DOHH2 (cell line): ENCODE data around the gene RILPL2.
"Not testable (repeated sequence)": the region's sequence is repeated elsewhere in the genome, so short reads cannot be mapped to it uniquely, and the experiment has no call there.

Experiments used
- H3F3A ChIP-seq: fragments of 200-600 bp; sonication (generic), shearing (Covaris generic); 2 replicates; pipeline ENCODE4 v1.6.0; 2016; ENCODE audit warnings: antibody characterized with exemption, mild to moderate bottlenecking; ENCODE audit not compliant: control insufficient read depth, insufficient read depth
- H3K27ac ChIP-seq: fragments of 200-600 bp; sonication (generic); 2 replicates; pipeline ENCODE4 v1.5.1; 2014; ENCODE audit warnings: low read depth, mild to moderate bottlenecking, low read length, moderate library complexity
- H3K27me3 ChIP-seq: fragments of 200-600 bp; sonication (generic); 2 replicates; pipeline ENCODE4 v1.6.1; 2014; ENCODE audit warnings: mild to moderate bottlenecking, low read length, mixed read lengths; ENCODE audit not compliant: control insufficient read depth
- H3K36me3 ChIP-seq: fragments of 200-600 bp; sonication (generic); 2 replicates; pipeline ENCODE4 v1.6.1; 2014; ENCODE audit warnings: mild to moderate bottlenecking, low read length, moderate library complexity, mixed read lengths; ENCODE audit not compliant: control insufficient read depth
- H3K4me1 ChIP-seq: fragments of 200-600 bp; sonication (generic); 2 replicates; pipeline ENCODE4 v1.6.1; 2014; ENCODE audit warnings: mild to moderate bottlenecking, low read length, mixed read lengths; ENCODE audit not compliant: control insufficient read depth
- H3K4me2 ChIP-seq: fragments of 200-600 bp; sonication (generic); 2 replicates; pipeline ENCODE4 v1.6.0; 2014; ENCODE audit warnings: mild to moderate bottlenecking, low read length, moderate library complexity
- H3K4me3 ChIP-seq: fragments of 200-600 bp; sonication (generic); 2 replicates; pipeline ENCODE4 v1.5.1; 2014; ENCODE audit warnings: mild to moderate bottlenecking, low read length, mixed read lengths
- H3K79me2 ChIP-seq: fragments of 200-600 bp; sonication (generic); 2 replicates; pipeline ENCODE4 v1.6.1; 2014; ENCODE audit warnings: mild to moderate bottlenecking, low read length, mixed read lengths; ENCODE audit not compliant: control insufficient read depth
- H3K9me2 ChIP-seq: fragments of 200-600 bp; sonication (generic); replicated peaks from 2 replicates; pipeline ENCODE4 v1.6.1; 2014; ENCODE audit warnings: mild to moderate bottlenecking, low read length, mixed read lengths; ENCODE audit not compliant: control insufficient read depth
- H3K9me3 ChIP-seq: fragments of 200-600 bp; sonication (generic); 2 replicates; pipeline ENCODE4 v1.6.1; 2014; ENCODE audit warnings: antibody characterized with exemption, low read length, mixed read lengths; ENCODE audit not compliant: control insufficient read depth, insufficient read depth
- H4K20me1 ChIP-seq: fragments of 200-600 bp; sonication (generic); 2 replicates; pipeline ENCODE4 v1.6.0; 2014; ENCODE audit warnings: low read depth, mild to moderate bottlenecking, antibody characterized with exemption, low read length, moderate library complexity; ENCODE audit not compliant: control insufficient read depth, insufficient read depth
- EZH2phosphoT487 ChIP-seq: fragments of 200-600 bp; sonication (generic); IDR thresholded peaks from 2 replicates; pipeline ENCODE4 v1.6.1; 2017; ENCODE audit warnings: borderline replicate concordance, mild to moderate bottlenecking, antibody characterized with exemption, low read length, moderate library complexity, mixed read lengths
- TF ChIP-seq, protein P1 (sequence below): fragments of 200-600 bp; sonication (generic); IDR thresholded peaks from one replicate; pipeline ENCODE4 v1.5.1; 2014; ENCODE audit warnings: antibody characterized with exemption, mild to moderate bottlenecking, low read depth, low read length; ENCODE audit not compliant: poor library complexity, severe bottlenecking

The RILPL2 gene

DNA sequence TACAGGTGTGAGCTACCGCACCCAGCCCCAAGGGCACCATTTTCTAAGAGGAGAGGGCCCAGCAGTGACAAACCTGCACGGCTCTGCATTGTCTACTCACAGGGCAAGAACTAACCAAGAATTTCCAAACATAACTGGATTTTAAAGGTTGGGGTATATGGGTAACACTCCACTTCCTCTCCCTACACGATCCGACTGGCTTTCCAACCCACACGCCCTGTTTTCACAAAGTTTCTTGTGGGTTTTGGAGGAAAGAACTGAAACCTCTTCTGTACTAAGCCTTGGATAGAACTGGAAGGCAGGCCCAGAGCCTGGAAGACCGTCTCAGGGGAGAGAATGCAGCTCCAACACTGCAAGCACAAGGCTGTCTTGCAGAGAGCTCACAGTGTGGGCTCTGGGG is 46.4 kb upstream of the RILPL2 start:
- peaks cover 22% of the 10 kb centered on the region for H3K4me1 ChIP-seq
- no peaks in the 10 kb centered on the region for H3K9me2 ChIP-seq
- no peak overlapping the region for H3K4me2 ChIP-seq
- no peaks in the 10 kb centered on the region for H3K79me2 ChIP-seq
- H3K9me3 ChIP-seq = no peaks in the 10 kb centered on the region
- H3K4me3 ChIP-seq = no peak overlapping the region
- no peaks in the 10 kb centered on the region for H3K36me3 ChIP-seq
- H3F3A ChIP-seq = no peaks in the 10 kb centered on the region
- H3K27me3 ChIP-seq = peaks cover 5% of the 10 kb centered on the region; the same call in 1 of the 2 replicates
- no peak overlapping the region for H3K27ac ChIP-seq
- H4K20me1 ChIP-seq = no peaks in the 10 kb centered on the region
- no peak for TF ChIP-seq EZH2phosphoT487
- TF ChIP-seq, protein P1, sequence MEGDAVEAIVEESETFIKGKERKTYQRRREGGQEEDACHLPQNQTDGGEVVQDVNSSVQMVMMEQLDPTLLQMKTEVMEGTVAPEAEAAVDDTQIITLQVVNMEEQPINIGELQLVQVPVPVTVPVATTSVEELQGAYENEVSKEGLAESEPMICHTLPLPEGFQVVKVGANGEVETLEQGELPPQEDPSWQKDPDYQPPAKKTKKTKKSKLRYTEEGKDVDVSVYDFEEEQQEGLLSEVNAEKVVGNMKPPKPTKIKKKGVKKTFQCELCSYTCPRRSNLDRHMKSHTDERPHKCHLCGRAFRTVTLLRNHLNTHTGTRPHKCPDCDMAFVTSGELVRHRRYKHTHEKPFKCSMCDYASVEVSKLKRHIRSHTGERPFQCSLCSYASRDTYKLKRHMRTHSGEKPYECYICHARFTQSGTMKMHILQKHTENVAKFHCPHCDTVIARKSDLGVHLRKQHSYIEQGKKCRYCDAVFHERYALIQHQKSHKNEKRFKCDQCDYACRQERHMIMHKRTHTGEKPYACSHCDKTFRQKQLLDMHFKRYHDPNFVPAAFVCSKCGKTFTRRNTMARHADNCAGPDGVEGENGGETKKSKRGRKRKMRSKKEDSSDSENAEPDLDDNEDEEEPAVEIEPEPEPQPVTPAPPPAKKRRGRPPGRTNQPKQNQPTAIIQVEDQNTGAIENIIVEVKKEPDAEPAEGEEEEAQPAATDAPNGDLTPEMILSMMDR = no peak

DNA sequence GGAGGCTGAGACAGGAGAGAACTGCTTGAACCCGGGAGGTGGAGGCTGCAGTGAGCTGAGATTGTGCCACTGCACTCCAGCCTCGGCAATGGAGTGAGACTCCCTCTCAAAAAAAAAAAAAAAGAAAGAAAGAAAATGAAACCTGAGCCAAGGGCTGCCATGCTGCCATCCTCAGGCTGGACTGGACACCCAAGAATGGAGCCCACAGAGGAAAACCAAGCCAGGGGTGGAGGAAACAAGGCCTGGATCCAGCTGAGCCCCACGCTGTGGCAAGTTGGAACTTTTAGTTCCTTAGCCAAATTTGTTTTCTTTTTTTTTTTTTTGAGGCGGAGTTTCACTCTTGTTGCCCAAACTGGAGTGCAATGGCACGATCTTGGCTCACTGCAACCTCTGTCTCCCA is 44.8 kb upstream of the RILPL2 start:
- peak overlapping the region; percentile 51; the same call in 1 of the 2 replicates for H3K4me2 ChIP-seq
- H3K4me1 ChIP-seq = peaks cover 27% of the 10 kb centered on the region
- H3K36me3 ChIP-seq, H3K9me2 ChIP-seq, H4K20me1 ChIP-seq, H3K9me3 ChIP-seq, H3F3A ChIP-seq, H3K4me3 ChIP-seq, H3K79me2 ChIP-seq, H3K27me3 ChIP-seq, H3K27ac ChIP-seq: not testable (repeated sequence)

DNA sequence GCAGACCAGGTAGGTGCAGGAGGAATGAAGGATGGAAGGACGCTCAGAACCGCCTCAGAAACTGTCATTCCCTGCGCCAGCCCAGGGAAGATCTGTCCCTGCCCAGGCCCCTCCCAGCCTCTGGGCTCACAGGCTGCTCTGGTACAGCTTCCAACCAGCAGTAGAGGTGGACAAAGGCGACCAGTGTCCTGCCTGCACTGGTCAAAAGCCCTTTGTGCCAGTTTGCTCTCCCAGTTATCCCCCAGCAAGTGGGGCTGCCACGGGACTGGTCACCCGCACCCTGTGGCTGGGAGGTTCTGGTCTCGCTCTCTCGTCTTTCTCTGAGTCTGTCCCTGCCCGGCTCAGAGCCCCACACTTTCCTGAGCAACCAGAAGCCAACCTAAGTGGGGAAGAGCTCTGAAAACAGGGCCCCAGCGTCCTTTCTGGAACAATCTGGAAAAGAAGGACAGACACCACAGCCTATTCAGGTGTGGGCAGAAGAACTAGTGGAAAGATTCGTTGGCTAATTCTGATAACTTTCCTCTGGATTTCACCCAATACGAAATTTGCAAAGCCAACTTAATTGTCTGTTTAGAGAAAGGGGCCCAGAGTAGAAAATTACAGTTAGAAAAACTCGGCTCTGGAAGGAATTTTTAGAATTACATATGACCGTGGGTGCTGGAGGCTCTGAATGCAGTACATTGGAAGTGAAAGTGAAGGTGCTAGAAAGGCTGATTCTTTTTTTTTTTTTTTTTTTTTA is 43.1 kb upstream of the RILPL2 start:
- H3F3A ChIP-seq = no peaks in the 10 kb centered on the region
- no peaks in the 10 kb centered on the region for H3K36me3 ChIP-seq
- H3K79me2 ChIP-seq = no peaks in the 10 kb centered on the region

DNA sequence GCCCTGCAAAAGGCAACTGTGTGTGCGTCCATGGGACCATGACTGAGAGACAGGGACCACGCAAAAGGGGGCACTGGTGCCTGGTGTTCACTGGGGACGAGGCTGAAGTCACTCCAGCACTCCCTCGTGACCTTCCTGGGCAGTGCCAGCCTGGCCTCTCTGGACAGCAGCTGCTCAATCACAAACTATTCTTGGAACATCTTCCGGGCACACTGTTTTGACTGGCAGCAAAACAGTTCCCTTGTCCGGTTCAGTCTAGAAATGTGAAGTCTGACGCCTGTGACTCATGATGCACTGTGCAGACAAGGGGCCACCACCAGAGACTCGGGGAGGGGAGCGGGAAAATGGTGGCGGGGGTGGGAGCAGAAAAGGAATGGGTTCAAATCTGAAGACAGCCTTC is 42.3 kb upstream of the RILPL2 start:
- H3K27me3 ChIP-seq = 0 out of 2 replicates have a peak, but pooled peaks cover 3% of the 10 kb centered on the region
- H3K79me2 ChIP-seq = no peaks in the 10 kb centered on the region
- H3K27ac ChIP-seq = no peak overlapping the region
- H3K36me3 ChIP-seq = no peaks in the 10 kb centered on the region
- H3K4me2 ChIP-seq = no peak overlapping the region
- peaks cover 31% of the 10 kb centered on the region for H3K4me1 ChIP-seq
- H3K9me2 ChIP-seq = no peaks in the 10 kb centered on the region
- TF ChIP-seq, protein P1 = no peak
- TF ChIP-seq EZH2phosphoT487 = no peak
- H4K20me1 ChIP-seq = no peaks in the 10 kb centered on the region
- H3K9me3 ChIP-seq = no peaks in the 10 kb centered on the region
- no peaks in the 10 kb centered on the region for H3F3A ChIP-seq
- H3K4me3 ChIP-seq = no peak overlapping the region

More for the DNA sequence above, 43.1 kb upstream of the RILPL2 start:
- no peak overlapping the region for H3K4me3 ChIP-seq
- no peaks in the 10 kb centered on the region for H3K9me2 ChIP-seq
- no peaks in the 10 kb centered on the region for H3K9me3 ChIP-seq
- no peak overlapping the region for H3K27ac ChIP-seq
- no peaks in the 10 kb centered on the region for H4K20me1 ChIP-seq
- H3K27me3 ChIP-seq = 0 out of 2 replicates have a peak, but pooled peaks cover 5% of the 10 kb centered on the region
- no peak for TF ChIP-seq EZH2phosphoT487
- TF ChIP-seq, protein P1 = no peak
- H3K4me1 ChIP-seq = peaks cover 36% of the 10 kb centered on the region
- H3K4me2 ChIP-seq = no peak overlapping the region
